GM12864 (cell line): ENCODE measurements around the gene PDE6D.

Source experiments
- DNase-seq: peaks from one replicate; pipeline ENCODE4 v3.0.0-alpha.2; 2011; ENCODE audit warnings: low read depth
- H3K4me3 ChIP-seq: 2 replicates; pipeline ENCODE4 v1.5.1; 2011; ENCODE audit warnings: mild to moderate bottlenecking, low read depth, low read length, control low read depth
- CTCF ChIP-seq: IDR thresholded peaks from 2 replicates; pipeline ENCODE4 v1.5.1; 2011; ENCODE audit warnings: low read depth, mild to moderate bottlenecking, moderate library complexity, low read length, control low read depth, inconsistent platforms; ENCODE audit errors: missing control alignments

The PDE6D gene

GRCh38 chr2:231780909-231781797 lies at the start of gene PDE6D:
Gene PDE6D (minus strand): TSS chr2:231781282. CDS start chr2:231781114, 168 bp downstream.
- DNase-seq: peak; percentile 97
- TF ChIP-seq CTCF: no peak
- peak within 1 kb of the TSS; percentile 88 for H3K4me3 ChIP-seq

DNA sequence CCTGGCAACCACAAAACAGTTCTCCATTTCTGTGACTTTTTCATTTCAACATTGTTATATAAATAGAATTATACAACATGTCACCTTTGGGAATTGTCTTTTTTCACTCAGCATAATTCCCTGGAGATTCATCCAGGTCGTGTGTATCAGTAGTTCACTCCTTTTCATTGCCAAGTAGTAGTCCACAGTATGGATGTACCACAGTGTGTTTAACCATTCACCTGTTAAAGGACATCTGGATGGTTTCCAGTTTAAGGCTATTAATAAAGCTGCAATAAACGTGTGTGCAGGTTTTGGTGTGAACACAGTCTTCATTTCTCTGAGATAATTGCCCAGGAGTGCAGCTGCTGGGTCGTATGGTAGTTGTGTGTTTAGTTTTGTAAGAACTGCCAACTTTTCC lies 40.8 kb upstream of the PDE6D start:
- no peak for TF ChIP-seq CTCF
- DNase-seq: no peak

DNA sequence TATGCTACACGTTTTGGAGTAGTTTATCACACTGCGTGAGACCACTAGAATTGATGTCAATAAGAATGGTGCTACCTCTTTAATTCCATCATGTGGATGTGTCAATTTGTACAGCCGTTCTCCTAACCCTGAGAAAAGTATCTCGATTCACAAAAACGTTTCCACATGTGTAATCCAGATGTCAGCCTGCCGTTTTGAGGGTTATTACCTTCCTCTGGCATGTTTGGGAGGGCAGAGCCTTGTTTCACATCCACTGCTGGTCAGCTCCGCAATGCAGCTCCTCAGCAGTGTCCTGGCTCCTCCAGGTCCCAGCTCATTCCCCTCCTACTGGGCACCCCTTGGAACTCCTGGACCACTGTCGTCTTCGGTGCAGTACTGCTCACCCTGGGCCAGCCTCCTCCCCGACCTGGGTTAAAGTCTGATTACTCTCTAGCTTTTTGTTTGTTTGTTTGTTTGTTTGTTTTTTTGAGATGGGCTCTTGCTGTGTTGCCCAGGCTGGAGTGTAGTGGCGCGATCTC lies 39.8 kb upstream of the PDE6D start:
- DNase-seq: no peak
- H3K4me3 ChIP-seq: no peak overlapping the region
- no peak for TF ChIP-seq CTCF

More for the DNA sequence above, 40.8 kb upstream of the PDE6D start:
- no peak overlapping the region for H3K4me3 ChIP-seq

DNA sequence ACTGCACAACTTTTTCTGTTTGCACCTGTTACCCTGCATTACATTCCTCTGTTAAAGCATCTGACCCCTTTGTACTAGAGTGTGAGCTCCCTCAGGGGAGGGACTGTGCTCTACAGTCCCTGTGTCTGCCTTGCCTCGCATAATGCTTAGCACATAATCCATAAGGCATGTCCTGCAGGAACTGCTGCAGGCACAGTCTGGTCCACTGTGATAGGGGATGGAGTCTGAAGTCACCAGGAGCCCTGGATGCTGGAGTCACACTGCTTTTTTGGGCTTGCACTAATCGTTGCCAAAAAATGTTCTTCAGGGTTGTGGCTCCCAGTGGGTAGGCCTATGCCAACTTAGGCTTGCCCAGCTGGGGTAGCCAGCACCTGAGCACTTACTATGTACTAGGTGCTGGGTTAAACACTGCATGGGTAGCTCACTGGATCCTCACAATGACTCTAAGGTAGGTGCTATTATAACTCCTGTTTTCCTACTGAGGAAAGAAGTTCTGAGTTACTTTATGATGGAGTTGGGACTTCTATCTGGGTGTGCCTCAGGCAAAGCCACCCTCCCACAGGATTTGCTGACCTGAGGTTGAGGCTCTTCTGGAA lies 38.5 kb upstream of the PDE6D start:
- H3K4me3 ChIP-seq: no peak overlapping the region
- no peak for TF ChIP-seq CTCF
- DNase-seq: no peak

DNA sequence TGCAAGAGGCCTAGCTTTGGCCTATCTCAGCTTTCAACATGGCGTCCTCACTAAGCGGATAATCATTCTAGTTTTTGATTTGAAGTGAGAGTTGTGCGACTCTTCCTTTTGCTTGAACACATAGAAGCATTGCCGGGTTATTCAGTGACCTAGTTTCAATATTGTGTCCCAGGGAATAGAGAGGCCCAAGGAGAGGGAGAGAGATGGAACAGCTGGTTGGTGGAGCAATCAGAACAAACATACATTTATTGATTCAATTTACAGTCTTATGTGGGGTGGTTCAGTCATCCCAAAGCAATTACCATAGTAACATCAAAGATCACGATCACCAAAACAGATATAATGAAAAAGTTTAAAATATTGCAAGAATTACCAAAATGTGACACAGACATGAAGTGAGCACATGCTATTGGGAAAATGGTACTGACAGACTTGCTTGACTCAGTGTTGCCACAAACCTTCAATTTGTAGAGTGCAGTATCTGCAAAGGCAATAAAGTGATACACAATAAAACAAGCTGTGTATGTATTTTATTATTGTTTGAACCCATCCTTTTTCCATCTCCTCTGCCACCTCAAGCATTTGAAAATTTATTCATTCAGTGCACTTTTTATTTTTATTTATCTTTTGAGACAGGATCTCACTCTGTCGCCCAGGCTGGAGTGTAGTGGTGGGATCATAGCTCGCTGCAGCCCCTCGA lies 35.4 kb upstream of the PDE6D start:
- DNase-seq: no peak
- H3K4me3 ChIP-seq: no peak overlapping the region
- TF ChIP-seq CTCF: no peak

DNA sequence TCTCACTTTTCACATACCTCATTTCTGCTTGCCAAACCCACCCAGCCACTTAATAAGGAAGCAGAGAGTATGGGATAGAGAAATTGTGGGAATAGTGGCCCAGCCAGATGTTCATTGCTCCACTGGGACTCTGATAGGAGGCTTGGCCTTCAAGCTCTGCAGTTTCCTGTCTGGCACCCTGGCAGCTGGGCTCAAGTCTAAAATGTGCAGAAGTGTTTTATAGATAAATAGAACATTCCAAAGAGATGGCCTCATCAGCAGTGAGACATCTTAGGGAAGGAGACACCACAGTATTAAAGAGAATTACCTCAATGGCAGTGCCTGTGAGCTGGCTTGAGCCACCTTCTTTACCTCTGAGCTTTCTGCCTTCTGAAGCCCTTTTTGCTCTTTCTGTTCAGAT lies 29.8 kb upstream of the PDE6D start:
- DNase-seq: no peak
- no peak overlapping the region for H3K4me3 ChIP-seq
- TF ChIP-seq CTCF: no peak
